Retinal pigment epithelial cell (primary cell): Measurements from ENCODE around the gene AFTPH.

Experiments used
- DNase-seq: peaks from one replicate; pipeline ENCODE4 v3.0.0-alpha.2; 2010; ENCODE audit warnings: low read depth
- H3K4me3 ChIP-seq: 2 replicates; pipeline ENCODE4 v1.5.1; 2011; ENCODE audit warnings: mild to moderate bottlenecking, low read length, control low read depth, moderate library complexity
- TF ChIP-seq, protein P1 (sequence below): conservative IDR thresholded peaks from 2 replicates; pipeline ENCODE4 v1.5.1; 2011; ENCODE audit warnings: low read depth, low read length, control low read depth, inconsistent platforms

The AFTPH gene

DNA sequence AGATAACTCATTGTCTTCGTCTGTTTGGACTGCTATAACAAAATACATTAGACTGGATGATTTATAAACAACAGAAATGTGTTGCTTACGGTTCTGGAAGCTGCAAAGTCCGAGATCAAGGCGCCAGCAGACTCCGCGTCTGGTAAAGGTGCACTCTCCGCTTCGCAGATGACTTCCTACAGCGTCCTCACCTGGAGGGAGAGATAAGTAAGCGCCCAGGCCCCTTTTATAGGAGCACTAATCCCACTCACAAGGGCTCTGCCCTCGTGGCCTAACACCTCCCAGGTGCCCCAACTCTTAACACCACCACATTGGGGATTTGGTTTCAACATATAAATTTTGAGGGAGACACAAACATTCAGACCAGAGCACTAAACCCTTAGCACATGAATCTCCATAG, 78.3 kb downstream of the AFTPH start:
- no peak for DNase-seq
- no peak overlapping the region for H3K4me3 ChIP-seq
- TF ChIP-seq, protein P1, sequence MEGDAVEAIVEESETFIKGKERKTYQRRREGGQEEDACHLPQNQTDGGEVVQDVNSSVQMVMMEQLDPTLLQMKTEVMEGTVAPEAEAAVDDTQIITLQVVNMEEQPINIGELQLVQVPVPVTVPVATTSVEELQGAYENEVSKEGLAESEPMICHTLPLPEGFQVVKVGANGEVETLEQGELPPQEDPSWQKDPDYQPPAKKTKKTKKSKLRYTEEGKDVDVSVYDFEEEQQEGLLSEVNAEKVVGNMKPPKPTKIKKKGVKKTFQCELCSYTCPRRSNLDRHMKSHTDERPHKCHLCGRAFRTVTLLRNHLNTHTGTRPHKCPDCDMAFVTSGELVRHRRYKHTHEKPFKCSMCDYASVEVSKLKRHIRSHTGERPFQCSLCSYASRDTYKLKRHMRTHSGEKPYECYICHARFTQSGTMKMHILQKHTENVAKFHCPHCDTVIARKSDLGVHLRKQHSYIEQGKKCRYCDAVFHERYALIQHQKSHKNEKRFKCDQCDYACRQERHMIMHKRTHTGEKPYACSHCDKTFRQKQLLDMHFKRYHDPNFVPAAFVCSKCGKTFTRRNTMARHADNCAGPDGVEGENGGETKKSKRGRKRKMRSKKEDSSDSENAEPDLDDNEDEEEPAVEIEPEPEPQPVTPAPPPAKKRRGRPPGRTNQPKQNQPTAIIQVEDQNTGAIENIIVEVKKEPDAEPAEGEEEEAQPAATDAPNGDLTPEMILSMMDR: no peak

DNA sequence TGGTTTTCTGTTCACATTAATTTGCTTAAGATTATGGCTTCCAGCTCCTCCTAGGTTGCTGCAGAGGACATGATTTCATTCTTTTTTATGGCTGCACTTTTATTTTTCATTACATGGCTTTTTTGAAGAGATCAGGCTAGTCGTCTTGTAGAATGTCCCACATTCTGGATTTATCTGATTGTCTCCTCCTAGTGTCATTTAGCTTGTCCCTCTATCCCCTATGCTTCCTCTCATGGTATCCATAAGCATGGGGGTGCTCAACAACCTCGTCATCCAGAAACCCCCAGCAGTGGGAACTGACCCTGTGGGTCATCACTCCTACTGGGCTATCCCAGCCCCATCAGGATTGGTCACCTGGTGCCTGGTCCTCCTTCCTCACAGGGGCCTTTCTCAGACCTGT, 80.0 kb downstream of the AFTPH start:
- TF ChIP-seq, protein P1: no peak
- DNase-seq: no peak

DNA sequence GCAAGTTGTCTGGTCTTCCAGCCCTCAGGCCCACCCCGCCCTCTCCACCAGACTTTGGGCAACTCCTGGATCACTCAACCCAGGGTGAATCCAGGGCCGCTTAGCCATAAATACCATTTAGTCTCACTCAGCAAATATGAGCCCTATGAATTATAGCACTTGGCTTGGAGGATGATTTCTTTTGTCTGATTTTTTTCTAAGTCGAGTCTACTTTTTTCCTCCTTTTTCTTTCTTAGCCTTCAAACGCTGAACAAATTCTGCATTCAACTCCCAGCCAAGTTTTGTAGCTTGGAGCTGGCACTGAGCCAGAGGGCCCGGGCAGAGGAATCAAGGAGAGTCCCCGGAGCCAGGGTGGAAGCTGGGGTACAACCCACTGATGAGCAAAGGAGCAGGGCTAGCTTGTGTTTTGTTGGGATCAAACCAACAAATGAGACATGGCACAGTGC, 80.9 kb downstream of the AFTPH start:
- TF ChIP-seq, protein P1: no peak
- no peak for DNase-seq

More for the DNA sequence above, 80.0 kb downstream of the AFTPH start:
- H3K4me3 ChIP-seq: no peak overlapping the region

DNA sequence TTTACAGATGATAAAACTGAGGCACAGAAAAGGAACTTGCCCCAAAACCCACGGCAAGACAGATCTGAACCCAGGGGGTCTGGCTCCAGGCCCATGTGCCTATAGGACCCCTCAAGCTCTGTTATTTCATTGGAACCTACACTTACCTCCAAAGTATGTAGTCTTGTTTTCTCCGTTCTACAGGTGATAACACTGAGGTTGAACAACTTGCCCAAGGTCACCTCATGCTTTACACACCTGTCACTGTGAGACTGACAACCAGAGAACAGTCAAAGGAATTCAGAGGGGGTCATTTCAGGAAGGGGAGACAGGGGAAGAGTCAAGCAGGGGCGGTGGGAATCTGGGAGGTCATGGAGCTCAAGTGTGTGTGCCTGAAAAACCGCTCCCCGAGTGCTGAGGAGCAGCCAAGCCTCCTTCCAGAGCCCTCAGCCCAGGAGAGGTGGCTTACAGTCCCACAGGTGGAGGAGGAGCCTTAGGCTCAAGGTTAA, 81.9 kb downstream of the AFTPH start:
- no peak overlapping the region for H3K4me3 ChIP-seq
- no peak for DNase-seq
- TF ChIP-seq, protein P1: no peak

More for the DNA sequence above, 80.9 kb downstream of the AFTPH start:
- no peak overlapping the region for H3K4me3 ChIP-seq

DNA sequence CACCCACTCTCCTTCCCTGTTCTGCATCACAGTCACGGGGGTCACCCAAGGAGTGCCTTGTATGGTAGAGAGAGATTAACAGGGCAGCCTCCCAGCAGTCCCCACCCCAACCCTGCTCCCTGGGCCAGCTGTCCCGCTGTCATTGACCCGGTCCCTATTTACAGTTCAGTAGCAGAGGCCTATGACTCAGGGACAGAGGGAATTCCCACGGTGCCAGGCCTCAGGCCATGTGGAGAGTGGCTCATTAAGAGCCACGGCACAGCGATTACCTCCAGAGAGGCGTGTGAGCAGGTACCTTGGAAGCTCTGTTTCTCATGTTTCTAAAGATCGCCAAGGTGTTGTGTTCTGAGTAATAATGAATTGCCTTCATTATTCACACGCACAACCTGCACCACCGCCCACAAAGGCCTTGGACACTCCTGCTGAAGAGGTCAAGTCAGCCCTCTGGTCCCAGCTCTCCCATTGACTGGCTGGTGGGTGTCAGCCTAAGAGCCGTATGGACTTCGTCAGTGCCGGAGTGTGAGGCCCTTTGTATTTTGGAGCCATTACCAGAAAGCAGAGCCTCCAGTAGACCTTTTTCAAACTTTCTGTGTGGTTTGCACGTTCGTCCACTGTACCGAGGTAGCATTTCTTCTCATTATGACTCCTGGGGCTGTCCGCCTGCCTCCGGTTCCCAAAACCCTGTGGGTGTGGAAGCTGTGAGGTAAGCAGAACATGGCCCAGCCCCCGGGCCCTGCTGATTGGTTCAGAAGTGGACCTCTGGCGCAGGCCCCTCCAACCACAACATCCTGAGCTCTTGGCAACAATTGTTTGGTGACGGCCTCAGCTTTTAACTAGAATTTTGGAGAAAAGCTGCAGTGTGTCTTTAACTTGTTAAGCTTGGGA, 82.6 kb downstream of the AFTPH start:
- TF ChIP-seq, protein P1: no peak
- DNase-seq: no peak
- H3K4me3 ChIP-seq: no peak overlapping the region

DNA sequence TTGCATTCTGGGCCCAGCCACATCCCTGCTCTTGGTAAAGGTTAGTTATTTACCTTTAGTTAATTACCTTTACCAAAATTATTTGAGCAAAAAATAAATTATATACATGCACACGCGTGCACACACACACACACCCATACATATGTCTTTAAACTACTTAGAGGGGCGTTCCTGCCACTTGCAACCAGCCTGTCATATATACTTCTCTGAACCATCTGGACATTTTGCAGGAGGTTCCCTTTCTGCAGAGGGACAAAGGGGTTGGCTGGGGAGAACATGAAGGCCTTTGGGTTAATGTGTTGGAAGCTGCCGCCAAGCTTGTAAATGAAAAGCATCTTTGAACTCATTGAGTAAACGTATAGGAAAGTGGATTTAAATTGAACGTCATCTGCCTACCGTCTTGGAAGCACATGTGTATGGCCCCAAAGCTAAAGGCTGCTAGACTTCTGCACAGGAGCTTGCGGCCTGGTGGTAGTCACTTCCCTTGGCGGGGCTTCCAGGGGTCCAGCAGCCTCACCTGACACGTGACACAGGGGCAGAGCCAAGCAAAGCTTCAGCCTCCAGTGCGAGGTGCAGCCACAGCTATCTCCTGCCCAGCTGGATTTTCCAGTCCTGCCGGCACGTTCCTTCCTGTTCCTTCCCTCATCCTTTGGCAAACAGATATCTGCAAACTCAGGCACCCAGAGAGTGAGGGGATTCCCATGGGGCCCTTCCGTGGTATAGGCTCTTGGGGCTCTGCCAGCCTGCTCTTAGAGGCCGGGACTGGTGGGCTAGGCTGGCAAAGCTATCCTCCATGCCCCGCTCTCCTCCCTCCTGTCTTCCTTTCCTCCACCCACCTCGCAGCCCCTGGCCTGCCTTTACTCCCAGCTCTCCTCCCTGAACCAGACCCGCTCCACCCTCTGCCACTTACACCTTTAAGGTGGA, 83.5 kb downstream of the AFTPH start:
- TF ChIP-seq, protein P1: no peak
- DNase-seq: no peak
- H3K4me3 ChIP-seq: no peak overlapping the region
